GM18870 (cell line): ENCODE results near the gene CDC42BPB.

Experiments used
- ATAC-seq: cut with Tn5 transposase; IDR thresholded peaks from one replicate; pipeline ENCODE4 v1.9.1; 2021; ENCODE audit warnings: moderate library complexity; ENCODE audit not compliant: unreplicated experiment

Gene CDC42BPB

GRCh38 chr14:102917469-102918211, 139.7 kb downstream of the CDC42BPB start:
- ATAC-seq: no peak

DNA sequence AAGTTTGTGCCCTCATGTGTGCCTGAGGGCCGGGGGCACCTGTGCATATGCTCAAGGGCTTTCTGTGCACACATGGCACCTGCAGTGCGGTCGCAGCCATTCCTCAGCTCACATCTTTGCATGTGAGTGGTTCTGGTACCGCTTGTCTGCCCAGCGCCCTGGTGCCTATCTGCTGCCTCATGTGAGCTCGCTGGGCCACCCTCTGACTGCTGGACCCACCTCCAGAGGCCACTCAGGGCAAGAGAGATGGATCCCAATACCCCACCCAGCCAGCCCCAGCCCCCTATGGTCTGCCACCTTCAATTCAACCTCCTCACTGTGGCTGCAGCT, 140.3 kb downstream of the CDC42BPB start:
- ATAC-seq: no peak

DNA sequence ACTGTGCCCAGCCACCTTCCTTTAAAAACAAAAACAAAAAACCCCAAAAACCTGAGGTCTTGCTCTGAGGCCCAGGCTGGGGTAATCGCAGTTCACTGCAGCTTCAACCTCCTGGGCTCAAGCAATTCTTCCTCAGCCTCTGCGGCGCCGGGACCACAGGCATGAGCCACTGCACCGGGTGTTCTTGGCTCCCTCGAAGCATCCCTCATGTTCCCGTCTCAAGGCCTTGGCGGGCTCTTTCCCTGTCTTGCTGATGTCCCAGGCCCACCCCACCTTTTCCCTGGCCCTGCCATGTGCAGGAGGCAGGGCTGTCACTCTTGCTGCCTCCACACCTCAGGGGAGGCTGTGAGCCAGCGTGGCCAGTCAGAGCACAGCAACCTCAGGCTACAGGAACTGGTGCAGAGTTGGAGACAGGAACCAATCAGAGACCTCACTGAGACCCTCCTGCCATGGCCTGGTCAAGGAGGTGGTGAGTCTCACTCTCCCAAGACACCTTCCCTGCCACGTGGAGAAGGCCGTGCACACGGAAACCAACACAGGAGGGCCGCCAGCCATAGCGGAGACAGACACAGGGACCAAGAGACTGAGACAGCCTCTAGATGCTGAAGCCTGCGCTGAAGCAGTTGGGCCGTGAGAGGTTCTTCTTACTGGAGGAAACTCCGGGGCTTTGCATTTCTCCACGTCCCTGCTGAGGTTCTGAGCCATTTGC, 140.8 kb downstream of the CDC42BPB start:
- no peak for ATAC-seq

GRCh38 chr14:102915292-102916110, 141.8 kb downstream of the CDC42BPB start:
- ATAC-seq: no peak

- no peak for ATAC-seq
Measured at GRCh38 chr14:102914474-102915291, 142.7 kb downstream of the CDC42BPB start.

- no peak for ATAC-seq
Measured at GRCh38 chr14:102913341-102914211, 143.8 kb downstream of the CDC42BPB start.

GRCh38 chr14:102911991-102912761, 145.2 kb downstream of the CDC42BPB start:
- no peak for ATAC-seq

DNA sequence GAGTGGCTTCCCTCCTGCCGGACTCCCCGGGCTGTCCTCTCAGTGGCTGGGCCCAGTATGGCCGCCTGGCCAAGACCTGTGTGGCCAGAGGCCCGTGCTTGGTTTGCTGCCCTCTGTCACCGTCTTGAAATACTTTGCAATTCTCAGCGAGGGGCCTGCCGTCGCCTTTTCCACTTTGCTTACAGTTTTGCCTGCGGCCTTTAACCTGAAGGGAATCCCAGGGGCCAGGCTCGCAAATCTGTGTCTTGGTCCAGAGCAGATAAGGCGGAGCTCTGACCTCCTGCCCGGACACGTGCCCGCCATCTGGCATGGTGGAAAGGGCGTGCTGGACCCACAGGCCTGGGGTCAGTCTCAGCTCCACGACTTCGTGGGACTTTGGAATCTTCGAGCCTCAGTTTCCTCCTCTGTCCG, 145.8 kb downstream of the CDC42BPB start:
- ATAC-seq: no peak

DNA sequence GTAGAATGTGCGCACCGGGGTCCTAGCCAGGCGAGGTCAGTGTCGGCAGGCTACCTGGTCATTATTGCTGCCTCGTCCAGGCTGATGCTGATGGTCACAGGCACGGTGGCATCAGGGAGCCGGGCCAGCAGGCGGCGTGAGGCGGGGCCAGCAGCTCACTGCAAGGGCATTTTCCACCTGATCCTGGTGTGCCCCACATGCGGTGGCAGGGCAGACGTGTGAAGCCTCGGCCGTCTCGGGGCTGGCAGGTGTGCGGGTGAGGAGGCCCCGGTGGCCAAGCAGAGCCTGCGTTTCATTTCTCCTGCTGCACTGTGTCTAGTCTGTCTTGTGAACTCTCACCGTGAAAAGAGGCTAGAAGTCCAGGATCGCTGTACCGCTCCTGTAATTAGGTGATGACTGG, 146.9 kb downstream of the CDC42BPB start:
- no peak for ATAC-seq

DNA sequence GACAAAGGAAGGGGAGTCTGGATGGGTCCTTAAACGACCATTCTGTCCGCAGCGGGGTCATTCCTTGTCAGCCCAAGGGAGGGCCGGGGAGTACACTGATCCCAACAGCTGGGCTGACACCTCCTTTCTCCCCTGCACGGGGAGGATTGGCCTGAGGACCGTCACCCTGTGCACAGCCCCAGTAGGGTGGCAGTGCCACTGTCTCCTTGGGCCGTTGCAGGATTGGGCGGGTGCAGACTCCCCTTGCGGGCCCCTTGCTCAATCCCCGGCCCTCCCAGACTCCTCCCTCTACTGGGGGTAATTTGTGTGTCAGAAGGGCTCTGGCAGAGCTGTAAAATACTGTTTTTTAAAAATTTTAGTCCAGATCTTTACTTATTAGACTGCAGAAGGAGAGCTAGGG, 147.4 kb downstream of the CDC42BPB start:
- ATAC-seq: no peak

DNA sequence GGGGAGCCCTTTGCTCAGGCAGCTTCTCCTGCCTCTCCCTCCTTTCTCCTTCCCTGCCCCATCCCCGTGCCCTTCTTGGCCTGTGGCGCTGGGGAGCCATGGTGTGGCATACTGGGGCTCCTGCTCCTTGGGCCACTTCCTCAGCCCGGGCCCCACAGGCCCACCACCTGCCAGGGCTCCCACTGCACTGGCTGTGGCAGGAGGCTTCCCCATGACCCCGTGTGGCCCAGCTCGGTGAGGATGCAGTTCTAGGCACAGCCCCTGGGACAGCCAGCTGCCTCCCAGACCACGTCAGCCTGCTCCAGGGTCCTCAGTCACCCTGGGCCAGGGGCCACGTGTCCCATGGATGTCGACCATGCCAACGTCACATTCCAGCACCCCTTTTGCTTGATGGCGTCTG, 147.9 kb downstream of the CDC42BPB start:
- ATAC-seq: no peak

- no peak for ATAC-seq
Measured at GRCh38 chr14:102908766-102909455, 148.4 kb downstream of the CDC42BPB start.

DNA sequence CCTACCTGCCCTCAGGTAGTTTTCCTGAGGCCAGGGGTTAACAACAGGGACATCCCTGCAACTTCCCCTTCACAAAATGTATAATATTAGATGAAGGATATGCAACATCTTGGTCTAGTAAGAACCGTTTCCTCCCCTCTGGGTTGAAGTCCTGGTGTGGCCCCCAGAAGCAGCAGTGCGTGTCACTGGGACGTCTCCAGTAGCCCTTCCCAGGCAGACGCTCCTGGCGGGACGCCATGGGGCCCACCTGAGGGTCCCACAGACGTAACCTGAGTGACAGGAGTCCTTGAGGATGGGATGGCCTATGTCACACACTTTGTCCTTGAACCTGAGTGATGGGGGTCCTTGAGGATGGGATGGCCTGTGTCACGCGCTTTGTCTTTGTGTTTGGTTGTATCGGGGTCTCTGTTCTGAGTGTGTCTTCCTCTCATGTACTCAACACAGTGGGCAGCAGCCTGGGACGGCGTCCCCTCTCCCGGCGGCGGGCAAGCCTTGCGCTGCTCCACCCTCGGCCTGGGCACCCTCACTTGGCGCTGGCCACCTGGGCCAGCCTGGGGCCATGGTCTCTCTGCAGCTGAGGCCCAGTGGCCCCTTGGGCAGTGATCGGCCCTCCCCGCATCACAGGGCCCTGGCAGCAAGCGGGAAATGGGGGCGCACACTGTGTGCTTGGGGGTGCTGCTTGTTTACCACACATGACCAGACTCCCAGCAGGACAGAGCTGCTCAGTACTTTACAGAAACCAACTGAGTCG, 149.2 kb downstream of the CDC42BPB start:
- no peak for ATAC-seq

DNA sequence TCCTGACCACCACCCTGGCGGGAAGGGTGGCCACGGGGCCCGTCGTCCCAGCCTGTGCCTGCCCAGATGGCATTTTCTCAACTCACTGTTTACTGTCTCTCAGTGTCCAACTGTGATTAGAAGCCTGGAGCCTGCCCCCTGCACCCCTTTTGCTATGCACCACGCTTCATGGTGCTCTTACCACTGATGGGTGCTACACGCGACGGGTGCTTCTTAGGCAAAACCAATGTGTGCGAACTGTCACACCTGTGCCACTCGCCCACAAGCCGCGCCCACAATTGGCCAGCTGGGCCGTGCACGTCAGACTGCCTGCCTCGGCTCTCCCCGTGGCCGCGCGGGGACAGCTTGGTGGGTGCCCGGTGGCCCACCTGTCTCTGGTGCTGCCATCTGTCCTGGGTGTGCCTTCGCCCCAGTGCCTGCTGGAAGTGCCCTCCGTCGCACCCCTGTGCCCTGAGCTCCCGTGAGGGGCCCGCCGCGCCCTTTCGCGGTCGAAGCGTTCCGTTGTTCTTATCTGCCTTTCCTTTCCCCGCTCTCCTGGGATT, 150.0 kb downstream of the CDC42BPB start:
- ATAC-seq: no peak

DNA sequence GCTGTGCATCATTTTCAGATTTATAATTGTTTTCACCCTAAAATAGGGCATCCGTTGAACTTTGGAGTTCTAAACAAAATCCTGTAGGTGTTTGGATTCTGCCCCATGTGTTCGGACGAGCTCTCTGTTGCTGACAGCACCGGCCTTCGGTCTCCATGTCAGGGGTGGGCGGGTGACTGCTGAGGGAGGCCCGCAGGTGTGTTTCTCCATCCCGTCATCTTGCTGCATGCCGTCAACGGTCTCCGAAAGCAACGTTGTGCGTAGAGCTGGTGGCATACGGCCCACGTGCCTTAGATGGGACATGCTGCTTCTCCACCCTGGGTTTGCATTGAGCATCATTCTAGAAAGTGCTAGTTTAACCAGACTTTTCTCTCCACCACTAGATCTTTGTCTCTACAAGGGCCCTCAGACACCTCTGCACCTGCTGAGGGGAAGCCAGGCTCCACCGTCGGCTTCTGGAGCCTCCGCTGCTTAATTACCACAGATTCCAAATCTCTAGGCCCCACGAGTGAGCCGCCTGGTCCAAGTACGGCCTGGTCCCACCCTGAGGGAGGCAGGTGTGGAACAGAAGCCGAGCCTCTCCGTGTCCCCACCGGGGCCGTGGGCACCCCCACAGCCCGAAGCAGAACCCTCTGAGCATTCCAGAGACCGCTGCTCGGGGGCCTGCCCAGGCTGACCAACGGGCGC, 150.6 kb downstream of the CDC42BPB start:
- ATAC-seq: no peak

DNA sequence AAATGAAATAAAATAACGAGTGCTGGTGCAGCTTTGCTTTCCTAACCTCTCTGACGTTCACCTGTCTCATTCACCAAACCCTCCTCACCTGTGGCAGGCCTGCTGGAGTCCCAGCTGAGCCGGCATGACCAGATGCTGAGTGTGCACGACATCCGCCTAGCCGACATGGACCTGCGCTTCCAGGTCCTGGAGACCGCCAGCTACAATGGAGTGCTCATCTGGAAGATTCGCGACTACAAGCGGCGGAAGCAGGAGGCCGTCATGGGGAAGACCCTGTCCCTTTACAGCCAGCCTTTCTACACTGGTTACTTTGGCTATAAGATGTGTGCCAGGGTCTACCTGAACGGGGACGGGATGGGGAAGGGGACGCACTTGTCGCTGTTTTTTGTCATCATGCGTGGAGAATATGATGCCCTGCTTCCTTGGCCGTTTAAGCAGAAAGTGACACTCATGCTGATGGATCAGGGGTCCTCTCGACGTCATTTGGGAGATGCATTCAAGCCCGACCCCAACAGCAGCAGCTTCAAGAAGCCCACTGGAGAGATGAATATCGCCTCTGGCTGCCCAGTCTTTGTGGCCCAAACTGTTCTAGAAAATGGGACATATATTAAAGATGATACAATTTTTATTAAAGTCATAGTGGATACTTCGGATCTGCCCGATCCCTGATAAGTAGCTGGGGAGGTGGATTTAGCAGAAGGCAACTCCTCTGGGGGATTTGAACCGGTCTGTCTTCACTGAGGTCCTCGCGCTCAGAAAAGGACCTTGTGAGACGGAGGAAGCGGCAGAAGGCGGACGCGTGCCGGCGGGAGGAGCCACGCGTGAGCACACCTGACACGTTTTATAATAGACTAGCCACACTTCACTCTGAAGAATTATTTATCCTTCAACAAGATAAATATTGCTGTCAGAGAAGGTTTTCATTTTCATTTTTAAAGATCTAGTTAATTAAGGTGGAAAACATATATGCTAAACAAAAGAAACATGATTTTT, 151.9 kb downstream of the CDC42BPB start:
- ATAC-seq: no peak
